Ishikawa (cell line): ENCODE data around the gene TRIM33.

Source experiments
- CEBPB ChIP-seq: IDR thresholded peaks from 2 replicates; pipeline ENCODE4 v1.6.1; 2012
- CREB1 ChIP-seq: IDR thresholded peaks from 2 replicates; pipeline ENCODE4 v1.6.1; 2012; ENCODE audit warnings: low read depth
- EGR1 ChIP-seq: IDR thresholded peaks from 2 replicates; pipeline ENCODE4 v1.6.1; 2012
- EP300 ChIP-seq: IDR thresholded peaks from 2 replicates; pipeline ENCODE4 v1.6.1; 2012; ENCODE audit warnings: borderline replicate concordance
- FOXM1 ChIP-seq: IDR thresholded peaks from 2 replicates; pipeline ENCODE4 v1.6.1; 2012; ENCODE audit warnings: low read depth, borderline replicate concordance
- MAX ChIP-seq: IDR thresholded peaks from 2 replicates; pipeline ENCODE4 v1.6.1; 2012
- NFIC ChIP-seq: IDR thresholded peaks from 2 replicates; pipeline ENCODE4 v1.6.1; 2012
- RAD21 ChIP-seq: IDR thresholded peaks from 2 replicates; pipeline ENCODE4 v1.6.1; 2012; ENCODE audit warnings: low read depth
- REST ChIP-seq: IDR thresholded peaks from 2 replicates; pipeline ENCODE4 v1.6.1; 2012; ENCODE audit warnings: low read depth, mild to moderate bottlenecking
- TAF1 ChIP-seq: IDR thresholded peaks from 2 replicates; pipeline ENCODE4 v1.6.1; 2012; ENCODE audit warnings: low read depth, mild to moderate bottlenecking
- TCF12 ChIP-seq: IDR thresholded peaks from 2 replicates; pipeline ENCODE4 v1.6.1; 2012; ENCODE audit warnings: low read depth
- TEAD4 ChIP-seq: IDR thresholded peaks from 2 replicates; pipeline ENCODE4 v1.6.1; 2012
- USF1 ChIP-seq: IDR thresholded peaks from 2 replicates; pipeline ENCODE4 v1.6.1; 2012
- YY1 ChIP-seq: IDR thresholded peaks from 2 replicates; pipeline ENCODE4 v1.6.1; 2012; ENCODE audit warnings: low read depth
- ZBTB7A ChIP-seq: IDR thresholded peaks from 2 replicates; pipeline ENCODE4 v1.6.1; 2012; ENCODE audit warnings: low read depth

Gene TRIM33

GRCh38 chr1:114545796-114546195, 34.8 kb upstream of the TRIM33 start:
- no peak for TF ChIP-seq EP300
- no peak for TF ChIP-seq NFIC
- TF ChIP-seq TCF12: no peak
- no peak for TF ChIP-seq FOXM1
- no peak for TF ChIP-seq USF1
- no peak for TF ChIP-seq EGR1
- no peak for TF ChIP-seq TAF1
- no peak for TF ChIP-seq CEBPB

GRCh38 chr1:114545315-114545714, 34.3 kb upstream of the TRIM33 start:
- TF ChIP-seq CREB1: no peak
- TF ChIP-seq YY1: no peak
- no peak for TF ChIP-seq CEBPB
- TF ChIP-seq EGR1: no peak
- no peak for TF ChIP-seq EP300
- no peak for TF ChIP-seq TEAD4
- no peak for TF ChIP-seq ZBTB7A
- TF ChIP-seq RAD21: no peak
- TF ChIP-seq MAX: no peak
- no peak for TF ChIP-seq NFIC

GRCh38 chr1:114540821-114541220, 29.8 kb upstream of the TRIM33 start:
- TF ChIP-seq REST (no peak), TEAD4 (no peak), EP300 (no peak), NFIC (no peak), CEBPB (no peak), TCF12 (no peak), YY1 (no peak), MAX (no peak), TAF1 (no peak), CREB1 (no peak), USF1 (no peak), RAD21 (no peak), ZBTB7A (no peak), FOXM1 (no peak), EGR1 (no peak)

- TF ChIP-seq USF1 (no peak), CEBPB (no peak), FOXM1 (no peak), REST (no peak), RAD21 (no peak), EGR1 (no peak), TAF1 (no peak), TEAD4 (no peak), YY1 (no peak), NFIC (no peak), EP300 (no peak), ZBTB7A (no peak), MAX (no peak), CREB1 (no peak), TCF12 (no peak)
These were observed 29.3 kb upstream of the TRIM33 start for GRCh38 chr1:114540272-114540671.

GRCh38 chr1:114536043-114536442, 25.0 kb upstream of the TRIM33 start:
- TF ChIP-seq TEAD4 (no peak), ZBTB7A (no peak), YY1 (no peak), CEBPB (no peak)

- no peak for TF ChIP-seq FOXM1
- TF ChIP-seq ZBTB7A: no peak
- TF ChIP-seq MAX: no peak
- no peak for TF ChIP-seq NFIC
- TF ChIP-seq TCF12: no peak
- no peak for TF ChIP-seq RAD21
- TF ChIP-seq CEBPB: no peak
- no peak for TF ChIP-seq TAF1
- TF ChIP-seq EGR1: no peak
- TF ChIP-seq REST: no peak
These were observed 24.4 kb upstream of the TRIM33 start for GRCh38 chr1:114535401-114535800.
